H1 (cell line): ENCODE data around the gene CREG2. TPM values are rescaled to one million over a fixed set of nuclear protein-coding genes. Genes with fewer than 3 reads are reported as not detected.

Source experiments
- CTCF ChIA-PET: fragments of 300-600 bp; sonication (Branson Sonifier 250); formaldehyde crosslinking; loops from one replicate; lab custom pipeline; 2021; ENCODE audit not compliant: partially characterized antibody; lab: Charles Lee
- POLR2A ChIA-PET: fragments of 300-600 bp; sonication (Branson Sonifier 250); formaldehyde crosslinking; loops from one replicate; lab custom pipeline; 2021; ENCODE audit warnings: inconsistent platforms; ENCODE audit not compliant: partially characterized antibody; lab: Charles Lee
- DNase-seq, 2 experiments: peaks; one replicate each; pipeline versions ENCODE4 v3.0.0 to v3.0.0-alpha.2; 2010 to 2022; ENCODE audit warnings: low spot score in 2 of 2, low read depth in 1 of 2, mixed read lengths in 1 of 2
- FAIRE-seq: peaks from 2 replicates; lab custom pipeline; 2011; peaks lifted over from hg19 to GRCh38; lab: Jason Lieb, UNC
- H2AFZ ChIP-seq: 2 replicates; pipeline ENCODE4 v1.8.1; 2012; ENCODE audit warnings: low read length, inconsistent platforms
- H2AK5ac ChIP-seq: 2 replicates; pipeline ENCODE4 v1.6.1; 2013; ENCODE audit warnings: low read depth, low read length
- H2BK120ac ChIP-seq: replicated peaks from 2 replicates; pipeline ENCODE3; 2013; ENCODE audit warnings: low read depth, low read length, inconsistent platforms
- H2BK12ac ChIP-seq: 2 replicates; pipeline ENCODE4 v1.6.1; 2013; ENCODE audit warnings: low read depth, low read length
- H2BK15ac ChIP-seq: 2 replicates; pipeline ENCODE4 v1.6.1; 2013; ENCODE audit warnings: low read length
- H2BK20ac ChIP-seq: 2 replicates; pipeline ENCODE4 v1.6.1; 2013; ENCODE audit warnings: low read length
- H2BK5ac ChIP-seq: 2 replicates; pipeline ENCODE4 v1.6.1; 2013; ENCODE audit warnings: low read depth, low read length
- H3K14ac ChIP-seq: 2 replicates; pipeline ENCODE4 v1.6.1; 2013; ENCODE audit warnings: inconsistent platforms; ENCODE audit not compliant: insufficient read length
- H3K18ac ChIP-seq: 2 replicates; pipeline ENCODE4 v1.6.1; 2013; ENCODE audit warnings: low read length; ENCODE audit errors: extremely low read depth
- H3K23ac ChIP-seq: 2 replicates; pipeline ENCODE4 v1.6.1; 2013; ENCODE audit warnings: inconsistent platforms; ENCODE audit not compliant: insufficient read length
- H3K23me2 ChIP-seq: 2 replicates; pipeline ENCODE4 v1.6.1; 2013; ENCODE audit warnings: low read depth, low read length
- H3K27ac ChIP-seq: 2 replicates; pipeline ENCODE4 v1.6.1; 2011; ENCODE audit warnings: low read depth, low read length, inconsistent platforms
- H3K27me3 ChIP-seq, 4 experiments: replicated peaks in 1 of 4; 1 replicate in 1 of 4; 2 replicates in 3 of 4; pipeline versions ENCODE4 v1.6.1 to v1.8.1; 2011 to 2013; ENCODE audit warnings: low read length in 3 of 4, mild to moderate bottlenecking in 3 of 4, inconsistent platforms in 2 of 4, mixed read lengths in 2 of 4, moderate library complexity in 1 of 4; ENCODE audit not compliant: control insufficient read depth in 3 of 4, insufficient read depth in 3 of 4; ENCODE audit errors: extremely low read depth in 1 of 4
- H3K36me3 ChIP-seq, 4 experiments: 2 replicates each; pipeline versions ENCODE4 v1.6.1 to v1.8.1; 2011 to 2013; ENCODE audit warnings: mild to moderate bottlenecking in 4 of 4, low read length in 3 of 4, moderate library complexity in 2 of 4, control low read depth in 1 of 4, inconsistent platforms in 1 of 4; ENCODE audit not compliant: insufficient read depth in 4 of 4, control insufficient read depth in 2 of 4
- H3K4ac ChIP-seq: replicated peaks from 2 replicates; pipeline ENCODE3; 2013; ENCODE audit warnings: low read length, low read depth, mixed read lengths, inconsistent platforms; ENCODE audit not compliant: insufficient read length
- H3K4me1 ChIP-seq, 4 experiments: replicated peaks in 1 of 4; 1 replicate in 1 of 4; 2 replicates in 3 of 4; pipeline versions ENCODE4 v1.6.1 to v1.8.1; 2011 to 2013; ENCODE audit warnings: low read length in 3 of 4, inconsistent platforms in 2 of 4, mixed read lengths in 1 of 4; ENCODE audit not compliant: insufficient read depth in 4 of 4, control insufficient read depth in 3 of 4
- H3K4me2 ChIP-seq, 2 experiments: 2 replicates each; pipeline versions ENCODE4 v1.6.1 to v1.8.1; 2011 to 2013; ENCODE audit warnings: low read depth in 2 of 2, low read length in 2 of 2, control low read depth in 1 of 2, inconsistent platforms in 1 of 2, mild to moderate bottlenecking in 1 of 2; ENCODE audit not compliant: insufficient read depth in 1 of 2
- H3K4me3 ChIP-seq, 4 experiments: fragments of 200-600, 300-600 bp in 1 of 4; sonication (generic), shearing (Covaris generic), sonication (Bioruptor Twin) in 1 of 4; 2 replicates each; pipeline versions ENCODE4 v1.5.1 to v1.8.1; 2011 to 2016; ENCODE audit warnings: low read length in 4 of 4, low read depth in 3 of 4, control low read depth in 2 of 4, inconsistent platforms in 2 of 4, mild to moderate bottlenecking in 2 of 4, mixed read lengths in 1 of 4, moderate library complexity in 1 of 4; ENCODE audit not compliant: insufficient read depth in 2 of 4; ENCODE audit errors: extremely low read depth in 1 of 4
- H3K56ac ChIP-seq: replicated peaks from 2 replicates; pipeline ENCODE3; 2013; ENCODE audit warnings: low read depth, mild to moderate bottlenecking, mixed read lengths, low read length, inconsistent platforms; ENCODE audit not compliant: insufficient read length
- H3K79me1 ChIP-seq: 2 replicates; pipeline ENCODE4 v1.6.1; 2013; ENCODE audit warnings: low read depth, low read length, control low read depth
- H3K79me2 ChIP-seq, 2 experiments: 2 replicates each; pipeline versions ENCODE4 v1.6.1 to v1.8.1; 2012 to 2013; ENCODE audit warnings: low read length in 2 of 2, mild to moderate bottlenecking in 2 of 2, inconsistent platforms in 1 of 2; ENCODE audit not compliant: insufficient read depth in 2 of 2, control insufficient read depth in 1 of 2
- H3K9ac ChIP-seq, 4 experiments: replicated peaks in 1 of 4; 1 replicate in 1 of 4; 2 replicates in 3 of 4; pipeline versions ENCODE4 v1.6.1 to v1.8.1; 2011 to 2013; ENCODE audit warnings: low read depth in 3 of 4, low read length in 3 of 4, control low read depth in 2 of 4, mild to moderate bottlenecking in 2 of 4, moderate library complexity in 2 of 4, inconsistent platforms in 1 of 4; ENCODE audit errors: extremely low read depth in 1 of 4
- H3K9me3 ChIP-seq, 2 experiments: 2 replicates each; pipeline versions ENCODE4 v1.6.1 to v1.8.1; 2012 to 2013; ENCODE audit warnings: mild to moderate bottlenecking in 2 of 2, moderate library complexity in 2 of 2, control low read depth in 1 of 2, inconsistent platforms in 1 of 2, low read depth in 1 of 2, low read length in 1 of 2, mixed read lengths in 1 of 2; ENCODE audit not compliant: insufficient read depth in 2 of 2
- H4K20me1 ChIP-seq, 2 experiments: replicated peaks in 1 of 2; 2 replicates each; pipeline versions ENCODE3 to v1.8.1; 2011 to 2013; ENCODE audit warnings: inconsistent platforms in 2 of 2, low read length in 2 of 2, mild to moderate bottlenecking in 1 of 2; ENCODE audit not compliant: insufficient read depth in 2 of 2, control insufficient read depth in 1 of 2
- H4K5ac ChIP-seq: 2 replicates; pipeline ENCODE4 v1.6.1; 2013; ENCODE audit warnings: low read length, low read depth, mixed read lengths, inconsistent platforms; ENCODE audit not compliant: insufficient read length
- H4K8ac ChIP-seq: 2 replicates; pipeline ENCODE4 v1.8.0; 2013; ENCODE audit warnings: mild to moderate bottlenecking, moderate library complexity, low read length, inconsistent platforms; ENCODE audit not compliant: insufficient read depth; ENCODE audit errors: extremely low read depth
- H4K91ac ChIP-seq: replicated peaks from 2 replicates; pipeline ENCODE3; 2013; ENCODE audit warnings: low read length, mixed read lengths, inconsistent platforms; ENCODE audit not compliant: insufficient read length
- CHD1 ChIP-seq: IDR thresholded peaks from 2 replicates; pipeline ENCODE4 v1.6.1; 2012; ENCODE audit warnings: low read depth, low read length, improper control_type of control experiment
- EP300 ChIP-seq, 2 experiments: IDR thresholded peaks; 1 replicate in 1 of 2; 2 replicates in 1 of 2; pipeline ENCODE4 v1.6.1; 2011 to 2012; ENCODE audit warnings: low read depth in 2 of 2, low read length in 2 of 2, mild to moderate bottlenecking in 2 of 2, borderline replicate concordance in 1 of 2, inconsistent platforms in 1 of 2, moderate library complexity in 1 of 2
- KDM5A ChIP-seq: fragments of 200-600 bp; IDR thresholded peaks from 2 replicates; pipeline ENCODE4 v1.7.1; 2012; ENCODE audit warnings: mild to moderate bottlenecking, low read length, inconsistent platforms, mixed read lengths
- PHF8 ChIP-seq: fragments of 200-600 bp; sonication (generic); conservative IDR thresholded peaks from 2 replicates; pipeline ENCODE4 v1.7.1; 2012; ENCODE audit warnings: low read depth, mild to moderate bottlenecking, inconsistent platforms, low read length, moderate library complexity
- POU5F1 ChIP-seq: IDR thresholded peaks from 2 replicates; pipeline ENCODE4 v1.6.1; 2011; ENCODE audit warnings: low read depth, mild to moderate bottlenecking, low read length, moderate library complexity
- RBBP5 ChIP-seq: IDR thresholded peaks from 2 replicates; pipeline ENCODE4 v1.7.1; 2012; ENCODE audit warnings: low read depth, mild to moderate bottlenecking, inconsistent platforms, low read length, moderate library complexity, borderline replicate concordance
- SAP30 ChIP-seq: fragments of 300-600 bp; sonication (generic); IDR thresholded peaks from 2 replicates; pipeline ENCODE4 v1.7.1; 2012; ENCODE audit warnings: low read length, moderate library complexity, mild to moderate bottlenecking, inconsistent platforms; ENCODE audit not compliant: insufficient read depth, insufficient replicate concordance
- SIN3A ChIP-seq, 2 experiments: IDR thresholded peaks in 1 of 2; conservative IDR thresholded peaks in 1 of 2; 2 replicates each; pipeline ENCODE4 v1.6.1; 2011 to 2012; ENCODE audit warnings: low read length in 2 of 2, improper control_type of control experiment in 1 of 2, low read depth in 1 of 2, mild to moderate bottlenecking in 1 of 2
- SIX5 ChIP-seq: IDR thresholded peaks from 2 replicates; pipeline ENCODE4 v1.6.1; 2011; ENCODE audit warnings: mild to moderate bottlenecking, low read depth, low read length
- YY1 ChIP-seq: IDR thresholded peaks from 2 replicates; pipeline ENCODE4 v1.6.1; 2011; ENCODE audit warnings: low read depth, mild to moderate bottlenecking, low read length
- WGBS, 2 experiments: shearing (Covaris generic) in 1 of 2; methylation state at CpG; one replicate each; pipeline versions ENCODE4 v1.1.6 to v1.1.7; 2013 to 2015; ENCODE audit warnings: low lambda C conversion rate in 2 of 2, mixed read lengths in 2 of 2, inconsistent platforms in 1 of 2, low coverage in 1 of 2, missing lambda C conversion rate in 1 of 2; ENCODE audit not compliant: insufficient replicate concordance in 2 of 2, insufficient coverage in 1 of 2, insufficient read length in 1 of 2; ENCODE audit errors: extremely low coverage in 1 of 2, missing lambda C conversion rate in 1 of 2; 5-methylcytosine and 5-hydroxymethylcytosine counted together
- polyA plus RNA-seq, 7 experiments: library from polyadenylated mRNA; depleted of rRNA in 3 of 7; stranded (reverse) in 5 of 7; unstranded in 2 of 7; fragments of >200 nt in 5 of 7; fragments of 200-250 nt in 2 of 7; gene quantifications; 1 replicate in 5 of 7; 2 replicates in 1 of 7; 4 replicates in 1 of 7; pipeline versions ENCODE4 v1.2.1 to v1.2.3, GENCODE V29; 2011 to 2013; ENCODE audit warnings: missing spikeins in 2 of 7, mixed read lengths in 2 of 7
- total RNA-seq: library from RNA; stranded (reverse); fragmentation: NEBNext Ultra II Directional; extraction: Animal tissue kit (Norgen Biotek cat#: 25700); gene quantifications from 2 replicates; pipeline ENCODE4 v1.2.1, GENCODE V29; 2021
- TF ChIP-seq, protein P1 (sequence below): IDR thresholded peaks from 2 replicates; pipeline ENCODE4 v1.6.1; 2011; ENCODE audit warnings: low read length, improper control_type of control experiment

CREG2 gene
- total and polyA plus RNA-seq, 2 of the 8 experiments (the other 6 are each of a cell fraction or from before 2014, with no cell fraction given): 2.0 to 2.2 TPM

DNA sequence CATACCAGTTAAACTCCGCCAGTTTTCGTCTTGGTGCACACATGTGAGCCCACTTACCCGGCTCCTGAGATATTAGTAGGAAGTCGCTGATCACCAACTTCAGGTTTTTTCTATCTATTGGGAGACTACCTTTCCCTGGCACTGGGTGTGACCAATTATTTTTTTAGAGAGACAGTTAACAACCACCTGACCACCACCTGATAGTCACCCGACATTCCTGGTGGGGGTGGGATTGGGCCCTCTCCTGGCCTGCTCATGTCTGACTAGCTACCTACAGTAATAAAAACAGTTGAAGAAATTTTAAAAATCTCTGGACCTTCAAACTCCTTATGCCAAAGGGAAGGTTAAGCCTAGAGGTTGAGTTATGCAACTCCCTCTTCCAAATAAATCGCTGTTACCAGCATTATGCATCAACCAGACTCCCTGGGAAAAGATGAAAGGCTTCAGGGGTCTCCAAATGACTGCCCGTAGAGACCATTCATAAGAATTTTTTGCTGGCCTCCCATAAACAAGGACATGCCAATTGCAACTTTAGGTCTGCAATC is 27.8 kb downstream of the CREG2 start:
- H2AK5ac ChIP-seq: no peak overlapping the region
- no peak overlapping the region; the same call in 1 of the 2 replicates for H2BK12ac ChIP-seq
- ChIA-PET POLR2A (no interaction called here), CTCF (interaction anchor here (2.5 to 4.8 kb wide), 3 partner anchors 9 to 60 kb away, joined by 6 to 33 read pairs (median 14); no protein-coding TSS in a partner anchor)
- H2BK20ac ChIP-seq: no peak overlapping the region
- H3K14ac ChIP-seq: no peak overlapping the region
- H4K20me1 ChIP-seq: no peaks in the 10 kb centered on the region
- H3K79me2 ChIP-seq: no peaks in the 10 kb centered on the region
- H3K4me1 ChIP-seq: peaks cover 2 to 11% (median 3%) of the 10 kb centered on the region in 4 experiments; a peak in 6 of 7 replicates
- H3K36me3 ChIP-seq: no peaks in the 10 kb centered on the region
- H3K23ac ChIP-seq: no peak overlapping the region
- no peak overlapping the region for H3K9ac ChIP-seq
- no peak overlapping the region for H3K4ac ChIP-seq
- H2BK120ac ChIP-seq: no peak overlapping the region
- H3K4me3 ChIP-seq: no peak overlapping the region
- H3K56ac ChIP-seq: no peak overlapping the region
- no peak for TF ChIP-seq YY1
- TF ChIP-seq SAP30: no peak
- TF ChIP-seq SIN3A (conservative IDR thresholded peaks at IDR 0.05 in 1 of 2, IDR thresholded peaks at IDR 0.05 in 1 of 2; ENCODE audit: low read depth in 1 of 2, low read length in 2 of 2): no peak
- TF ChIP-seq CHD1: no peak
- TF ChIP-seq SIX5: no peak
- TF ChIP-seq, protein P1, sequence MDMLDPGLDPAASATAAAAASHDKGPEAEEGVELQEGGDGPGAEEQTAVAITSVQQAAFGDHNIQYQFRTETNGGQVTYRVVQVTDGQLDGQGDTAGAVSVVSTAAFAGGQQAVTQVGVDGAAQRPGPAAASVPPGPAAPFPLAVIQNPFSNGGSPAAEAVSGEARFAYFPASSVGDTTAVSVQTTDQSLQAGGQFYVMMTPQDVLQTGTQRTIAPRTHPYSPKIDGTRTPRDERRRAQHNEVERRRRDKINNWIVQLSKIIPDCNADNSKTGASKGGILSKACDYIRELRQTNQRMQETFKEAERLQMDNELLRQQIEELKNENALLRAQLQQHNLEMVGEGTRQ: no peak
- no peak for TF ChIP-seq RBBP5
- TF ChIP-seq PHF8: no peak
- no peak for TF ChIP-seq KDM5A
- no peak for TF ChIP-seq EP300 (IDR thresholded peaks at IDR 0.05; ENCODE audit: borderline replicate concordance in 1 of 2, low read depth in 2 of 2, low read length in 2 of 2)
- TF ChIP-seq POU5F1: no peak
- no peaks in the 10 kb centered on the region for H3K79me1 ChIP-seq
- H3K23me2 ChIP-seq: no peaks in the 10 kb centered on the region
- H3K27ac ChIP-seq: no peak overlapping the region
- no peak overlapping the region for H4K8ac ChIP-seq
- H4K5ac ChIP-seq: no peak overlapping the region
- DNase-seq: no peak
- H2AFZ ChIP-seq: no peak overlapping the region
- no peak overlapping the region for H3K4me2 ChIP-seq
- H2BK15ac ChIP-seq: no peak overlapping the region
- no peak overlapping the region for H4K91ac ChIP-seq
- WGBS, 2 experiments: 95% methylated on average over 7 of the region's 7 CpGs; no CpG with 5 or more reads in 1 of the 2 experiments
- H3K27me3 ChIP-seq: no peaks in the 10 kb centered on the region
- no peaks in the 10 kb centered on the region for H3K9me3 ChIP-seq
- FAIRE-seq: no peak
- no peak overlapping the region for H3K18ac ChIP-seq
- no peak overlapping the region for H2BK5ac ChIP-seq
